Karpas-422 (cell line): ENCODE results near the gene ZNF445. TPM values are rescaled to one million over a fixed set of nuclear protein-coding genes. Genes with fewer than 3 reads are reported as not detected.
"Not testable (repeated sequence)": the region's sequence is repeated elsewhere in the genome, so short reads cannot be mapped to it uniquely, and the experiment has no call there.

Source experiments
- DNase-seq: peaks from one replicate; pipeline ENCODE4 v3.0.0-alpha.2; 2015
- H2AFZ ChIP-seq: fragments of 200-600 bp; sonication (generic); 2 replicates; pipeline ENCODE4 v1.6.1; 2014; ENCODE audit warnings: antibody characterized with exemption, low read length, mixed read lengths
- H3K27ac ChIP-seq: fragments of 200-600 bp; sonication (generic); 2 replicates; pipeline ENCODE4 v1.5.1; 2014; ENCODE audit warnings: mild to moderate bottlenecking, low read length, moderate library complexity
- H3K27me3 ChIP-seq: fragments of 200-600 bp; sonication (generic); 2 replicates; pipeline ENCODE4 v1.6.1; 2014; ENCODE audit warnings: low read length, mixed read lengths
- H3K36me3 ChIP-seq: fragments of 200-600 bp; sonication (generic); 2 replicates; pipeline ENCODE4 v1.6.1; 2014; ENCODE audit warnings: low read length, mixed read lengths; ENCODE audit not compliant: insufficient read depth
- H3K4me1 ChIP-seq: fragments of 200-600 bp; sonication (generic); 2 replicates; pipeline ENCODE4 v1.6.1; 2014; ENCODE audit warnings: mild to moderate bottlenecking, low read length, mixed read lengths
- H3K4me2 ChIP-seq: fragments of 200-600 bp; sonication (generic); 2 replicates; pipeline ENCODE4 v1.6.1; 2014; ENCODE audit warnings: low read length, low read depth, mild to moderate bottlenecking; ENCODE audit not compliant: poor library complexity, severe bottlenecking
- H3K4me3 ChIP-seq: fragments of 200-600 bp; sonication (generic); 2 replicates; pipeline ENCODE4 v1.5.1; 2014; ENCODE audit warnings: mild to moderate bottlenecking, antibody characterized with exemption, low read length, mixed read lengths
- H3K79me2 ChIP-seq: fragments of 200-600 bp; sonication (generic); 2 replicates; pipeline ENCODE4 v1.6.1; 2014; ENCODE audit warnings: mild to moderate bottlenecking, low read length, mixed read lengths
- H3K9ac ChIP-seq: fragments of 200-600 bp; sonication (generic); 2 replicates; pipeline ENCODE4 v1.6.0; 2014; ENCODE audit warnings: low read length
- H3K9me2 ChIP-seq: fragments of 200-600 bp; sonication (generic), shearing (Covaris generic); replicated peaks from 2 replicates; pipeline ENCODE4 v1.6.0; 2014; ENCODE audit warnings: mild to moderate bottlenecking, low read length, moderate library complexity; ENCODE audit not compliant: insufficient read depth
- H3K9me3 ChIP-seq: fragments of 300-700, 200-600 bp; sonication (generic); 2 replicates; pipeline ENCODE4 v1.6.1; 2014; ENCODE audit warnings: low read length, mixed read lengths
- H4K20me1 ChIP-seq: fragments of 200-600 bp; sonication (generic); 2 replicates; pipeline ENCODE4 v1.6.1; 2014; ENCODE audit warnings: mild to moderate bottlenecking, antibody characterized with exemption, low read length, low read depth; ENCODE audit not compliant: insufficient read depth
- total RNA-seq: library from RNA; depleted of rRNA; stranded (reverse); fragments of >200 nt; shearing (Covaris generic); gene quantifications from 2 replicates; pipeline ENCODE4 v1.2.3, GENCODE V29; 2014; ENCODE audit warnings: low replicate concordance

The ZNF445 gene
- total RNA-seq, 1 experiment from 2014 or later = 9.8 TPM

GRCh38 chr3:44427683-44428082 is 49.8 kb downstream of the ZNF445 start:
- Histone ChIP-seq H3K79me2 (no peaks in the 10 kb centered on the region), H3K27ac (no peak overlapping the region), H2AFZ (no peak overlapping the region), H3K4me1 (no peaks in the 10 kb centered on the region), H3K4me3 (no peak overlapping the region), H3K9ac (no peak overlapping the region), H3K9me2 (no peaks in the 10 kb centered on the region), H3K36me3 (no peaks in the 10 kb centered on the region), H3K9me3 (no peaks in the 10 kb centered on the region), H4K20me1 (no peaks in the 10 kb centered on the region), H3K27me3 (no peaks in the 10 kb centered on the region), H3K4me2 (no peak overlapping the region)
- no peak for DNase-seq

- no peaks in the 10 kb centered on the region for H4K20me1 ChIP-seq
- H3K4me1 ChIP-seq = no peaks in the 10 kb centered on the region
- no peaks in the 10 kb centered on the region for H3K27me3 ChIP-seq
- no peak for DNase-seq
- H3K79me2 ChIP-seq = no peaks in the 10 kb centered on the region
- no peak overlapping the region for H3K9ac ChIP-seq
- H3K9me2 ChIP-seq = no peaks in the 10 kb centered on the region
- no peak overlapping the region for H2AFZ ChIP-seq
- no peak overlapping the region for H3K27ac ChIP-seq
- no peak overlapping the region for H3K4me2 ChIP-seq
- H3K9me3 ChIP-seq = no peaks in the 10 kb centered on the region
- H3K36me3 ChIP-seq = no peaks in the 10 kb centered on the region
- H3K4me3 ChIP-seq = no peak overlapping the region
Measured at GRCh38 chr3:44424758-44425157, 52.7 kb downstream of the ZNF445 start.

GRCh38 chr3:44421280-44421679 is 56.2 kb downstream of the ZNF445 start:
- no peak overlapping the region for H3K9ac ChIP-seq
- H3K4me2 ChIP-seq = no peak overlapping the region
- DNase-seq = no peak

GRCh38 chr3:44420676-44421075 is 56.8 kb downstream of the ZNF445 start:
- Histone ChIP-seq H3K4me2 (no peak overlapping the region), H3K9ac (no peak overlapping the region)

More at GRCh38 chr3:44421280-44421679, 56.2 kb downstream of the ZNF445 start:
- Histone ChIP-seq H4K20me1 (no peaks in the 10 kb centered on the region), H3K36me3 (no peaks in the 10 kb centered on the region), H3K27ac (no peak overlapping the region), H3K27me3 (no peaks in the 10 kb centered on the region), H3K9me2 (no peaks in the 10 kb centered on the region), H3K4me3 (no peak overlapping the region), H3K79me2 (no peaks in the 10 kb centered on the region), H3K4me1 (no peaks in the 10 kb centered on the region), H3K9me3 (no peaks in the 10 kb centered on the region), H2AFZ (no peak overlapping the region)

GRCh38 chr3:44419923-44420650 is 57.4 kb downstream of the ZNF445 start:
- DNase-seq = no peak
- H3K9me3 ChIP-seq = no peaks in the 10 kb centered on the region
- no peak overlapping the region for H2AFZ ChIP-seq
- no peaks in the 10 kb centered on the region for H3K79me2 ChIP-seq
- no peak overlapping the region for H3K4me3 ChIP-seq
- no peaks in the 10 kb centered on the region for H3K36me3 ChIP-seq
- no peak overlapping the region for H3K27ac ChIP-seq
- no peaks in the 10 kb centered on the region for H3K4me1 ChIP-seq
- H4K20me1 ChIP-seq = no peaks in the 10 kb centered on the region
- H3K27me3 ChIP-seq = no peaks in the 10 kb centered on the region
- no peak overlapping the region for H3K4me2 ChIP-seq
- H3K9ac ChIP-seq = no peak overlapping the region
- no peaks in the 10 kb centered on the region for H3K9me2 ChIP-seq

More at GRCh38 chr3:44420676-44421075, 56.8 kb downstream of the ZNF445 start:
- Histone ChIP-seq H3K4me1 (no peaks in the 10 kb centered on the region), H3K4me3 (no peak overlapping the region), H4K20me1 (no peaks in the 10 kb centered on the region), H2AFZ (no peak overlapping the region), H3K36me3 (no peaks in the 10 kb centered on the region), H3K27me3 (no peaks in the 10 kb centered on the region), H3K9me2 (no peaks in the 10 kb centered on the region), H3K79me2 (no peaks in the 10 kb centered on the region), H3K27ac (no peak overlapping the region), H3K9me3 (no peaks in the 10 kb centered on the region)
- DNase-seq = no peak

- H3K9me3 ChIP-seq = no peaks in the 10 kb centered on the region
- H3K9ac ChIP-seq = no peak overlapping the region
- no peaks in the 10 kb centered on the region for H4K20me1 ChIP-seq
- H2AFZ ChIP-seq = no peak overlapping the region
- H3K9me2 ChIP-seq = no peaks in the 10 kb centered on the region
- H3K4me1 ChIP-seq = no peaks in the 10 kb centered on the region
- DNase-seq = no peak
- no peaks in the 10 kb centered on the region for H3K27me3 ChIP-seq
- no peaks in the 10 kb centered on the region for H3K36me3 ChIP-seq
- no peak overlapping the region for H3K4me2 ChIP-seq
- H3K4me3 ChIP-seq = no peak overlapping the region
- H3K27ac ChIP-seq = no peak overlapping the region
- H3K79me2 ChIP-seq = no peaks in the 10 kb centered on the region
Measured at GRCh38 chr3:44419116-44419922, 58.2 kb downstream of the ZNF445 start.

- DNase-seq = no peak
- Histone ChIP-seq H3K36me3 (no peaks in the 10 kb centered on the region), H3K9me2 (no peaks in the 10 kb centered on the region), H3K27ac (no peak overlapping the region), H3K4me3 (no peak overlapping the region), H3K27me3 (no peaks in the 10 kb centered on the region), H3K79me2 (no peaks in the 10 kb centered on the region), H3K9ac (no peak overlapping the region), H3K4me2 (no peak overlapping the region), H3K4me1 (no peaks in the 10 kb centered on the region), H3K9me3 (no peaks in the 10 kb centered on the region), H2AFZ (no peak overlapping the region), H4K20me1 (no peaks in the 10 kb centered on the region)
Measured at GRCh38 chr3:44418549-44418948, 58.9 kb downstream of the ZNF445 start.

GRCh38 chr3:44418118-44418517 is 59.4 kb downstream of the ZNF445 start:
- not testable (repeated sequence) for H3K4me3 ChIP-seq, H3K27me3 ChIP-seq, H3K79me2 ChIP-seq, H3K27ac ChIP-seq, H3K9me3 ChIP-seq, H3K9me2 ChIP-seq, H3K4me1 ChIP-seq, H2AFZ ChIP-seq, H3K4me2 ChIP-seq, DNase-seq, H3K36me3 ChIP-seq, H4K20me1 ChIP-seq, H3K9ac ChIP-seq
